Pons (tissue), 1 donor: ENCODE measurements around the gene MINK1.

Experiments used
- DNase-seq: peaks from one replicate; pipeline ENCODE4 v3.0.0-alpha.2; 2016; ENCODE audit warnings: low spot score

The MINK1 gene

DNA sequence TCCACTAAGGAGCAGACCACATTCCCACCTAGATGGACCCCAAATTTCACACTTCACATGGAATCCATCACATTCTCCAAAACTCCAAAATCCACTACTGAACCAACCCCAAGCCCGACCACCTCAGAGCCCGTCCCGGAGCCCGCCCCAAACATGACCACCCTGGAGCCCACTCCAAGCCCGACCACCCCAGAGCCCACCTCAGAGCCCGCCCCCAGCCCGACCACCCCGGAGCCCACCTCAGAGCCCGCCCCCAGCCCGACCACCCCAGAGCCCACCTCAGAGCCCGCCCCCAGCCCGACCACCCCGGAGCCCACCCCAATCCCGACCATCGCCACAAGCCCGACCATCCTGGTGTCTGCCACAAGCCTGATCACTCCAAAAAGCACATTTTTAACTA is 100.5 kb downstream of the MINK1 start:
- DNase-seq: no peak

DNA sequence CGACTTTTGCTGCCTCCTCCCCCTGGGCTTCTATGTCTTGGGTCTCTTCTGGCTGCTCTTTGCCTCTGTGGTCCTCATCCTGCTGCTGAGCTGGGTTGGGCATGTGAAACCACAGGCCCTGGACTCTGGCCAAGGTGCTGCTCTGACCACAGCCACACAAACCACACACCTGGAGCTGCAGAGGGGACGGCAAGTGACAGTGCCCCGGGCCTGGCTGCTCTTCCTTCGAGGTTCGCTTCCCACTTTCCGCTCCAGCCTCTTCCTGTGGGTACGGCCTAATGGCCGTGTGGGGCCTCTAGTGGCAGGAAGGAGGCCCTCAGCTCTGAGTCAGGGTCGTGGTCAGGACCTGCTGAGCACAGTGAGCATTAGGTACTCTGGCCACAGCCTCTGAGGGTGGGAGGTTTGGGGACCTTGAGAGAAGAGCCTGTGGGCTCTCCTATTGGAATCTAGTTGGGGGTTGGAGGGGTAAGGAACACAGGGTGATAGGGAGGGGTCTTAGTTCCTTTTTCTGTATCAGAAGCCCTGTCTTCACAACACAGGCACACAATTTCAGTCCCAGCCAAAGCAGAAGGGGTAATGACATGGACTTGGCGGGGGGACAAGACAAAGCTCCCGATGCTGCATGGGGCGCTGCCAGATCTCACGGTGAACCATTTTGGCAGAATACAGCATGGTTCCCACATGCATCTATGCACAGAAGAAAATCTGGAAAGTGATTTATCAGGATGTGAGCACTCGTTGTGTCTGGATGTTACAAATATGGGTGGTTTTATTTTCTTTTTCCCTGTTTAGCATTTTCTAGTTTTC is 101.2 kb downstream of the MINK1 start:
- DNase-seq: no peak

DNA sequence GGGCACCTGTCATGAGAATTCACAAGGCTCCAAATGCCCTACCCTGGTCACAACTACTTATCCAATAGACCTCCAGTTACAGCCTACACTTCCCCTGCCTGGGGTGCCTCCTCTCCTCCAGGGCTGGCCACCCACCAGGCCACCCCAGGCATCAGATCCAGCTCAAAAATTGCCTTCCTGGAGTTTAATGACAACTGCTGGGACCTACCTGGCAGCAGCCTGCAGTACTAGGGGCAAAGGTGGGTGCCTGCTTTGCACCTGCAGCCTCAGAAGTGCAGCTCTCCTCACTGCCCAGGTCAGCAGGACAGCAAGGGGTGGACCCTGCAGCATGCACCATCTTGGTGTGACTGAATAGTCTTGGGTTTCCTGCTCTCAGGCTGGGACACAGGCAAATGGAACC is 102.5 kb downstream of the MINK1 start:
- DNase-seq: no peak

DNA sequence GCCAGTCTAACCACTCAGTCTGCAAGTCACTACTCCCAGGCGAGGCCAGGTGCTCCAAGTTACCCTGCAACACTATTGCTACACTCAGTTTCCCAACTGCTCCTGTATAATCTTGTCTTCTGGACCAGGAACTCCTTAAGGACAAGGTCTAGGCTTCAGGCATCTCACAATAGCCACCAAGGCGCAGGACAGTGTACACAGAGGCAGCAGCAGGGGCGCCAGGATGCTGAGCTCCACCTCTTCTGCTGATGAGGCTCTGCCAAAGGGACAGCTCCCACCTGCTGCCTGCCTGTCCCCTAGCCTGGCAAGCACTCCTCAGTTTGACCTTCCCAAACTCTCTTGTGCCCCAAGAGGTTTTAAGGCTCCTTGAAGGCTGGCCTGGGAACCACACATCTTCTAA is 103.3 kb downstream of the MINK1 start:
- no peak for DNase-seq

DNA sequence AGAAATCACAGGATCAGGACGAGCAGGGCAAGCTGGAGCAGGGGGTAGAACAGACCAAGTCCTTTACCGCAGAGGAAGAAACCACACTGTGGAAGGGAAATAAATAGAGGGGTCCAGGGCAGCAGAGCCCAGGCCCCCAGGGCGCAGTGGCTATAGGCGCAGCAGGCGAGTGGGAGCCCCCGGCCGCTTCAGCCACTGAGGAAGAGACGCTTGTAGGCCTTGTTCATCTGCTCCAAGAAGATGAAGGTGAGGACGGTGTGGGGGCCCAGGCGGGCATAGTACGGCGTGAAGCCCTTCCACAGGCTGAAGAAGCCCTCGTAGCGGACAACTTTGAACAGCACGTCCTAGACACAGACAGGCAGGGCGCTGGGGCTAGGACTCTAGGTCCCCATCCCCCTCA is 104.4 kb downstream of the MINK1 start:
- no peak for DNase-seq

DNA sequence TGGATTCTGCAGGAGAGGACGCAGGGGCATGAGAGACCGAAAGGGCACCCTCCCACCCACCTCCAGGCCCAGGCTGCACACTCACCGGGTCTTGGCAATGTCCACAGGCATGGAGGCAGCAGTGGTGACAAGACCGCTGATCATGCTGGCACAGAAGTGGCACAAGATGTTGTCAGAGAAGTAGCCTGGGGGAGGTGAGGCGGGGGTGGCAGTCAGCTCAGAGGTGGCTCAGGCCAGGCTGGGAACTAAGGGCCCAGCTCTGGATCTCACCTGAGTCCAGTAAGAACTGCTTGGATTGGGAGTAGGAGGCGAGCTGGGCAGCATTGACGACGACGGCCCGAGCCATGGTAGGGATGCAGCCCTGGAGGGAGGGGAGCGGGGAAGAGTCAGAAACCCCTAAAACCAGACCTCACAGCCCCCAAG is 104.9 kb downstream of the MINK1 start:
- DNase-seq: no peak

DNA sequence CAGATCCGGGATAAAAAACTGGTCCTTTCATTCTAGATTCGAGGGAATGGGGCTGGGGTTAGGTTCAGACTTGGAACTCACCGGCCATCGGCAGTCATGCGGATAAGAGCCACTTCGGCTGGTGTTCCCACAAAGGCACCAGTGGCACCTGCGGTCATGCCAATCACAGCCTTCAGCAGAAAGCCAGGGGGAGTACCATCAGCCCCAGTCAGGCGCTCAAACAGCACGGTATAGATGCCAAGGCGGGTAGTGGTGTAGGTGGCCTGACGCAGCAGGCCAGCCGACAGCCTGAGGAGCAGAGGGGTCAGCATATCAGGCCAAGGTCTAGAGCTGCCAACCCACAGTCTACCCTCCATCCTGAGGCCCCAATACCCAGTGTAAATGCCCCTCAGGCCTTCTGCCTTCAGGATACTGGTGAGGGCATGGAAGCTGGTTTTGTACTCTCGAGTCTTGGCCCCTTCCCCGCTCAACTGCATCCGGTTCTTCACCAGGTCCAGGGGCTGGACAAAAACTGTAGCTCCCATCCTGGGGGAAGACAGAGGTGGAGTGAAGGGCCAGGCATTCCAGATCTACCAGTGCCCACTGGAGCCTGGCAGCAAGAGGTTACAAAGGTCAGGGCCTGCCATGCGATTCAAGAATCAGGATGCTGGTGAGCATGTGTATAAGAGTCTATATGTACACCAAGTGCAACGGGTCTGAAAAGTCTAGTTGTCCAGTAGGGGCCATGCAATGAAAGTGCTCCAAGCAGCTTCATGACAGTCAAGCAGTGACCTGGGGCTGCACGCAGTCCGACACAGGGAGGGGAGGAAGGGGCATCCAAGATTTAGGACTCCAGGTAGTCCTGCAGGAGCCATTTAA is 105.8 kb downstream of the MINK1 start:
- DNase-seq: no peak

DNA sequence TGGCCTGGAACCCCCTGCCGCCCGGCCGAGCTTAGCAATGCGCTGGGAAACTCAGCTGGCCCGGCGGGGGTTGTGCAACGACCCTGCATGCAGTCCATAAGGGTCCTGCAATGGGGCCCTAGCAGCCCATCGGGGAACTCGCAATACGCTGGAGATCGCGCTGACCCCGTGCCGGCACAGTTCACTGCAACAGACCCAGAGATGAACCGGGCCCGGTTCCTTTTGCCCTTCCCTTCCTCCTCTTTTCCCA is 106.3 kb downstream of the MINK1 start:
- no peak for DNase-seq

DNA sequence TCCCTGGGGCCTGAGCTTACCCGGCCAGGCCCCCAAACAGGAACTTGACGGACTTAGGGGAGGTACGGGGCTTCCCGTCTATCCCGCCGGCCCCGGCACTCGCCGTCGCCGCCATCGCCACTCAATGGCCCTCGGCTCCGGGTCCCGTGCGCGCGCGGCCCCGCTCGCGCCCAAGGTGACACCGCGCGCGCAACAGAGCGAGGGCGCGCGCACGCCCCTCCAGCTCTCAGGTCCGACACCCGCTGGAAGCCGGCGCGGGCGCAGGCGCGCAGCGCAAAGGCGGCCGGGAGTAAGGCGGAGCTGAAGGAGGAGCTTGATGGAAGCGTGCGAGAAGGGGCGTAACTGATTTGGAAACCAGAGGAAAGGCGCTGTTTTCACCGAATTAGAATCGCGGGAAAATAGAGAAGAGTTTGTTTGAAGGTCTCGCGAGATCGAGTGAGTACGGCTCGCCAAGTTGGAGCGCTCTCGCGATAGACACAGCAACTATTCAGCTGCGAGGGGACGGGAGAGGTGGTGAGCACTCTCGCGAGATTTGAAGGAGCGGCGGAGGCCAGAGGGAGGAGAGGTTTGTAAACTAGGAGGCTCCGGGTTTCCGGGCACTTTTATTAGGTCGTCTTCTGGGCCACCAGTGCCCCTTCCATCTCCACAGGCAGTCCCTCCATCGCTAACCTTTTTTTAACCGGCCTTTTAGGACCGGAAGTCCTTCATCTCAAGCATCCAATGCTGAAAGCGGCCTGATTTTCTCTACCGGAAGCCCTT is 106.8 kb downstream of the MINK1 start, which contains the start of the genes RNF167 and SLC25A11:
Gene RNF167, plus strand, starts transcription at position 473 of the 759 bp plus-strand sequence. CDS start 642 bp downstream, outside the sequence.
Gene SLC25A11, minus strand, starts transcription at position 251 of the 759 bp plus-strand sequence. Its CDS starts 136 bp downstream, at position 115.
- DNase-seq: peak; percentile 100

DNA sequence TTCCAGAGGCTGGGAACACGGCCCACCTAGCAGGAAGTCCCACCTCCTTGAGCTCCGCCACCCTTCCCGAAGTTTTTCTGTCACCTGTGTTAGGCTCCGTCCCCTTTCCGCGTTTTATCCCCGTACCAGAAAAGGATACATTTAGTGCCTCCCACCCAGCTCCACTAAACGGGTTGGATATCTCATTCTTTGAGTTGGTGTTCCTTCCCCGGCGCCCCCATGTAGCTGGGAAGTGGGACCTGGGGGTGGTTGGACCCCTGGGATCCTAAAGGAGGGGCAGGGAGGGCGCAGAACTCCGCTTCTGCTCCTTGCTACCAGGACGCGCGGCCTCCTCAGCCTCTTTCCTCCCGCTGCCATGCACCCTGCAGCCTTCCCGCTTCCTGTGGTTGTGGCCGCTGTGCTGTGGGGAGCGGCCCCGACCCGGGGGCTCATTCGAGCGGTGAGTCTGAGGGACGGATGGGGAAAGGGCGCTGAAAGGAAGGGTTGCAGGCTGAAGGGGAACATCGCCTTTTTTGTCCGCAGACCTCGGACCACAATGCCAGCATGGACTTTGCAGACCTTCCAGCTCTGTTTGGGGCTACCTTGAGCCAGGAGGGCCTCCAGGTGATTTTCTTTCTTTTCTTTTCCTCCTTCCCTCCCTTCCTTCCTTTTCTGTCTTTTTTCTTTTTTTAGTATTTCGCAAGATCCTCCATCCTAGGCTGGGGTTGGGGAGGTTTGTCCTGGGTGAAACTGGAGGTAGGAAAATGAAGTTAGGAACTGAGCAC is 107.6 kb downstream of the MINK1 start:
- DNase-seq: no peak

DNA sequence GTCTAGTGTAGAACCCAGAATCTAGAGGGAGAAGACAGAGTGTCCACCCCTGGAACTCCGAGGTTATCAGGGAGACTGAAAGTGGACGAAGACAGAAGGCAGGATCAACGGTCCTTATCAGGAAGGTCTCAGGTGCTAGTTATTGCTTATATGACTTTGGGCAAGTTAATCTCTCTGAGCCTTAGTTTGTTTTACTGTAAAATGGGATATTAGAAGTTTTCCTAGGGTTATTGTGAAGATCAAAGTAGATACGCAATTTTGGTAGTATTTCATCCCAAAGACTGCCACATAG is 108.1 kb downstream of the MINK1 start:
- DNase-seq: no peak

DNA sequence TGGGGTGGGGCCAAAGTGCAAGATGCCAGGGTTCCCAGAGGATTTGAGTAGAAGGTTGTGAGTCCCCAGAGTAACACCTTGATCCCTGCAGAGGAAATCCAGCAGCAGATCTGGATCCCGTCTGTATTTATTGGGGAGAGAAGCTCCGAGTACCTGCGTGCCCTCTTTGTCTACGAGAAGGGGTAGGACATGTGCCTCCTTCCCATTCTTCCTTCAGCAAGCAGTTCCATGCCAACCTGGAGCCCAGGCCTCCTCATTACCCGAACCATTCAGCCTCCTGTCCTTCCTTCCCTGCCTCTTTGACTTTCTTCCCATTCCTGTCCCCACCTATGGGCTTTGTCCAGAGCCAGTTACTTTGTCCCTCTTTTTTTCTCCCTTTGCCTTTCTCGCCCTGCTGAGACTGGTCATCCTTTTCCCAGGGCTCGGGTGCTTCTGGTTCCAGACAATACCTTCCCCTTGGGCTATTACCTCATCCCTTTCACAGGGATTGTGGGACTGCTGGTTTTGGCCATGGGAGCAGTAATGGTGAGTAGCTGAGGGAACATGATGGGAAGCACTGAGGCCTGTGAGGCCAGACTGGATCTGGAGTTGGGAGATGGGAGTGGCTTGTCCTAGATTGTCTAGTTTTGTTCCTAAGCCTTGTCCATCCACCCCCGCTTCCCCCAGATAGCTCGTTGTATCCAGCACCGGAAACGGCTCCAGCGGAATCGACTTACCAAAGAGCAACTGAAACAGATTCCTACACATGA is 109.8 kb downstream of the MINK1 start:
- DNase-seq: no peak

DNA sequence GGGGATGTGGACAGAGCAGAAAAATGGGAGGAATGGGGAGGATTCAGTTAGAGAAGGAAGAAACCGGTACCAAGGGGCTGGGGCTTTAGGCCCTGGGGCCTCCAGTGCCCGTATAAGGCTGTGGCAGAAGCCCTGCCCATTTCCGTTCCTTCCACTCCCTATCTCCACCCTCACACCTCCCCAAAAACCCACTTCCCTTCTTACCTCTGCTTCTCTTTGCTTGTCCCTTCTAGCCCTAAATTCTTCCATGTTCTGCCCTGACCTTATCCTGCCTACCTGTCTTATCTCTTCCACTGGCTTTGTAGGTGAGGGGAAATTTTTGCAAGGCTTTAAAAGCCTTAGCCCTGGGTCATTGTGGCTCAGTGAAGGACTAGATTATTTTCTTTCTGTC is 111.0 kb downstream of the MINK1 start:
- DNase-seq: no peak

DNA sequence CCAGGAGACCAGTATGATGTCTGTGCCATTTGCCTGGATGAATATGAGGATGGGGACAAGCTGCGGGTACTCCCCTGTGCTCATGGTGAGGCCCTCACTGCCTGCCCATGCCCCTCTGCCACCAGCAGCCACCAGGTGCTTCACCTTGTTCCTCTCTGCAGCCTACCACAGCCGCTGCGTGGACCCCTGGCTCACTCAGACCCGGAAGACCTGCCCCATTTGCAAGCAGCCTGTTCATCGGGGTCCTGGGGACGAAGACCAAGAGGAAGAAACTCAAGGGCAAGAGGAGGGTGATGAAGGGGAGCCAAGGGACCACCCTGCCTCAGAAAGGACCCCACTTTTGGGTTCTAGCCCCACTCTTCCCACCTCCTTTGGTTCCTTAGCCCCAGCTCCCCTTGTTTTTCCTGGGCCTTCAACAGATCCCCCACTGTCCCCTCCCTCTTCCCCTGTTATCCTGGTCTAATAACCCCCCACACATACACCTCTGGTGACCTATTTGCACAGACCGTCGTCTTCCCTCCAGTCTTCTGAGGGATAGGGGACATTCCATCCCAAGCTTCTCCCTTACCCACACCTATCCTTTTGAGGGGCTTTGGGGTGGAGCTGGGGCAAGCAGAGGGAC is 111.5 kb downstream of the MINK1 start:
- no peak for DNase-seq

DNA sequence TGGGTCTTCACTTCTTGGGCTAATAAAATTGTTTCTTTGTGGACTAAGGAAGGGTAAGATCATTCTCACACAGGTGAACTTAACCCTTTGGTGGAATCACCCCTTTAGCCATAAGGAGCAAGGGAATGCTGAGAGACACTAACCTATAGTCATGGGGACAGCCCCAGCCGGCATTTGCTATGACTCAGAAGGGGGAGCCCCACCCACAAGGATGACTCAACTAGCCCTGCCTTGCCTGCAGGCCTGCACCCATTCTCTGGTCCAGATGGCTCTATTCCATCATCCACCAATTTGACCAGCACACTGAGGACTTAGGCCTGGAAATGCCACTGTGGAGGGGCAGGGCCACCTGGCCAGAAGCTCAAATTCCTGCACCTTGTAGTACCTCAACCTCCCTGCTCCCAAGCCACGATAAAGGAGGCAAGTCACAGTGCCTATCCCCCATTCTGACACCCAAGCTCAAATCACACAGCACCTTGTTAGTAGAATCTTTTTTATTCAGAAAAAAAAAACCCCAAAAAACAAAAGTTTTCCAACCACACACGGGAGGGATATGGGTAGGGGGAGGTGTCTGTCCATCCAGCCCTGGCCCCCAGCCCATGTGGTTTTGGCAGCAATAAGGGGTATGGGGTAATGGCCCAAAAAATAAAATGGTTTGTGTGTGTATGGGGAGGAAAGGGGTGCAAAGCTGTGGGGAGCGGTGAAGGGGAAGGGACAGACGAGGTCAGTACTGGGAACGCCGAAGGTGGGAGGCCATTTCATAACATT is 112.2 kb downstream of the MINK1 start:
- peak; percentile 36 for DNase-seq

DNA sequence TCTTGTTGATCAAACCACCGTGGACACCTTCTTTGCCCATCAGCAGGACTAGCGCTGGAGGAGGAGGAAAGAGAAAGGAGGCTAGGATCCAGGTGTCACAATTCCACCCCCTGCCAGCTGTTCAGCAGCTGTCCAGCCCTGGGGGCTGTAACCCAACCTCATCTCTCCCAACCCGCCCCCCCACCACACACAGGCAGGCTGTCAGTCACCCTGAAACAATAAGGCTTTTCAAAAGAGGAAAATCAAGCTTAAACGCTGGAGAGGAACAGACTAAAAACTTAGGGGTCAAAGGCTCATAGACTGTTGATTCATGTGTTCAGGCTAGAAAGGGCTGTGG is 112.8 kb downstream of the MINK1 start:
- no peak for DNase-seq

DNA sequence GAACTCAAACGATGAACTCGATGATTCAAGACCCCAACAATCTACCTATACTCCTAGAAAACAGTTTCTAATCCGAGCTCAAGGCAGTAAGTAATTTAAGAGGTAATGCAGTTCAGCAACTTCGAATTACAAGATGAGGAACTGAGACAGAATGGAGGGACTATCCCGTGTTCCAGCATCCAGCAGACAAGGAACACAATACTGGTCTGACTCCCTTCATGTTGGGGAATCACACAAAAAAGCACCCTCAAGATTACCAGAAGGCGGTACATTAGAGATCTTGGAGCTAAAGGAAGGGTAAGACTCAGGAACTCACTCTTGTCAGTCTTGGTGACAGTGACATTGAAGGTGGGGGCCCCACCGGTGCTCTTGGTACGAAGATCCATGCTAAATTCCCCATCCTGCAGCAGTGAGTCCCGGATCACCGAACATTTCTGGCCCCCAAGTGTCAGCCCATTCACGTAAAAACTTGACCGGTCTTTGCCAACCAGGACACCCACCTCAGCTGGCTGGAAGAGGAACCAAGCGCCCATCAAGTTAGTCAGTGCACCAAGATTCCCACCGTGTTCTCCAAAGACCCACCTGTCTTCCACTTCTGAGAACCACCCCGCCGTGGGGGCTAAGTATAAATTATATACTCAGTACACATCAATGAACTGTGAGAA is 113.3 kb downstream of the MINK1 start:
- DNase-seq: no peak

DNA sequence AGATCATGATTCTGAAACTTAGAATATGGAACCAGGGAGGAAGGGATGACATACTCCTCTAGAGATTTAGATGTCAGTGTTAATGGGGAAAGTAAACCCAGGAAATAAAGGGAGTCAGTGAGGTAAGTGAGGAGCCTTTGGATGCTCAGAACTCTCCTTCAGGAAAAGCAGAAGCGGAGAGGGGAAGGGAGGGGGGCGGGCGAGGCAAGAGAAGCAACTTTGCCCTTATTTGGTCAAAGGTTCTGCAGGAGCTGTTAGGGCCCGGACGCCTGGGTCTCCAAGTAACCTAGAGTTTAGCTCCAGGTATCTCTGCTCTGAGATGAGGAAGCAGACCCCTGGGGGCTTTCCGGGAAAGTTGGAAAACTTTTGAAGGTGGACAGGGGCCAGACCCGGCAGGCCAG is 113.9 kb downstream of the MINK1 start:
- no peak for DNase-seq
